ENCODE data around the gene GOLPH3. TPM values are rescaled to one million over a fixed set of nuclear protein-coding genes. Genes with fewer than 3 reads are reported as not detected.

The GOLPH3 gene
- total and polyA plus RNA-seq, 2 experiments from 2014 or later = 68.5 to 96.1 TPM

DNA sequence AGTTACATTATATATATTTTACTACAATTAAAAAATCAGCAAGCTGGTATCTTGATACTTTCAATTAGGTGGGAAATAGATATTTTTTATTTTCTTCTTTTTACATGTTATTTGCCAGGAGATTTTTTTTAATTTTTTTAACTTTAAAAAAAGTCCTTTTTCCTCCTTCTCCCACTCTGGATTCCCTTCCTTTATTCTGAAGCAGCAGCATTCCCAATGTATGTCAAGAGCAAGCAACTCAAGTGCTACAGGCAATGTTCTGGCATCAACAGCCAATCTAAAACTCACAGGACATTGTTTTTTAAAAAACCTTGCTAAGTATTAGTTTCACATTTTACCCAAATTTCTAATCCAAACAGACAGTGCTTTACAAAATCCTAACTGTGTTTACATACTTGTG is 41.4 kb downstream of the GOLPH3 start (continued):
- TF ChIP-seq ZNF462 (CRISPR knock-in tag; IDR thresholded peaks at IDR 0.05) (no peak), STAT1 (IDR thresholded peaks at IDR 0.05; ENCODE audit: unreplicated experiment) (no peak)

DNA sequence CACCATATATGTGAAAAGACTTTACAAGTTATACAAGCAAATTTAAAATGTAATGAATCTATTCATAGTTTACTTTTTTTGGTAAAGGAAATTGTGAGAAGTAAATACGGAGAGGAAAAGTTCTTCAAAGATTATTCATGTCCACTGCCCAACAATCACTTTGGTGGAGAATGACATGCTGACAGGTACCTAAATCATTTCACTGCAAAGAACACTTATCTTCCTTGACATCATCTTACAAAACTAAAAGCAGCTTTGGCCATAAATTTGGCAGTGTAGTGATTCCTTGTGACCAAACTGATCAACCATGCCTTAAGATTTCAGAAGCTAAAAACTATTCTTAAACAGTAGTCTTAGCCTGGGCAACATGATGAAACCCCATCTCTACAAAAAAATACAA is 42.5 kb downstream of the GOLPH3 start:
- Mint-ChIP-seq H3K4me1 (peaks cover 11% of the 10 kb centered on the region), H3K27ac (no peak overlapping the region), H3K27me3 (ENCODE audit: insufficient read depth, low read depth, poor library complexity) (no peaks in the 10 kb centered on the region), H3K9me3 (no peaks in the 10 kb centered on the region), H3K36me3 (ENCODE audit: low read depth) (peaks cover 26% of the 10 kb centered on the region; the same call in 2 of the 3 replicates), H3K4me3 (no peak overlapping the region)
- H3K36me3 ChIP-seq (ENCODE audit: insufficient read depth) = peaks cover 16% of the 10 kb centered on the region; the same call in 1 of the 2 replicates
- H3K4me2 ChIP-seq = no peak overlapping the region
- no peaks in the 10 kb centered on the region for H3K9me2 ChIP-seq (ENCODE audit: insufficient read depth)
- DNase-seq (ENCODE audit: low spot score) (no peak), ATAC-seq (no peak)
- no peak overlapping the region for H2AFZ ChIP-seq
- H3K27me3 ChIP-seq (ENCODE audit: insufficient read depth) = no peaks in the 10 kb centered on the region
- H3K79me2 ChIP-seq (replicated peaks; ENCODE audit: insufficient read depth) = peaks cover 75% of the 10 kb centered on the region
- H3K27ac ChIP-seq (ENCODE audit: low read depth) = no peak overlapping the region
- no peak overlapping the region for H3K4me3 ChIP-seq
- no peaks in the 10 kb centered on the region for H3F3A ChIP-seq (replicated peaks; ENCODE audit: low read depth)
- no peaks in the 10 kb centered on the region for H3K4me1 ChIP-seq (ENCODE audit: insufficient read depth)
- peaks cover 28% of the 10 kb centered on the region for H4K20me1 ChIP-seq (replicated peaks; ENCODE audit: insufficient read depth)
- TF ChIP-seq EZH2phosphoT487 (IDR thresholded peaks at IDR 0.05; ENCODE audit: unreplicated experiment) = no peak
- TF ChIP-seq POLR2AphosphoS5 (IDR thresholded peaks at IDR 0.05; ENCODE audit: low read depth) = no peak
- no peak for TF ChIP-seq ZNF462 (CRISPR knock-in tag; IDR thresholded peaks at IDR 0.05)
- no peak for TF ChIP-seq ZNF331 (CRISPR knock-in tag; IDR thresholded peaks at IDR 0.05; ENCODE audit: low read depth)
- TF ChIP-seq ETS1 (IDR thresholded peaks at IDR 0.05) = no peak
- TF ChIP-seq EZH2 (IDR thresholded peaks at IDR 0.05; ENCODE audit: low read depth, unreplicated experiment) = no peak
- TF ChIP-seq NANOG (IDR thresholded peaks at IDR 0.05; ENCODE audit: borderline replicate concordance) = no peak

Measured in GM23338 (cell line).